Cardiac muscle cell (in vitro differentiated cells and primary cell): ENCODE results near the gene ITGAE. TPM values are rescaled to one million over a fixed set of nuclear protein-coding genes. Genes with fewer than 3 reads are reported as not detected.
"Not testable (repeated sequence)": the region's sequence is repeated elsewhere in the genome, so short reads cannot be mapped to it uniquely, and the experiment has no call there.

Experiments used
- DNase-seq, 2 donors: peaks; one replicate each; pipeline versions ENCODE4 v3.0.0 to v3.0.0-alpha.2; 2010 to 2017; ENCODE audit warnings: low read depth in 1 of 2, low spot score in 1 of 2
- H3K27ac ChIP-seq: fragments of 200-600 bp; sonication (generic); 2 replicates; pipeline ENCODE4 v1.5.1; 2016
- H3K27me3 ChIP-seq: fragments of 200-600 bp; sonication (generic); 2 replicates; pipeline ENCODE4 v1.6.0; 2016; ENCODE audit warnings: control low read depth
- H3K36me3 ChIP-seq: fragments of 200-600 bp; sonication (generic); 2 replicates; pipeline ENCODE4 v1.5.1; 2016; ENCODE audit warnings: control low read depth
- H3K4me1 ChIP-seq: fragments of 200-600 bp; sonication (generic); 2 replicates; pipeline ENCODE4 v1.8.1; 2017; ENCODE audit warnings: low read depth, mild to moderate bottlenecking, mixed run types
- H3K4me3 ChIP-seq: fragments of 200-600 bp; sonication (generic); 2 replicates; pipeline ENCODE4 v1.5.1; 2016; ENCODE audit warnings: mild to moderate bottlenecking
- H3K9me3 ChIP-seq: fragments of 200-600 bp; sonication (generic); 2 replicates; pipeline ENCODE4 v1.5.1; 2017; ENCODE audit warnings: low read depth, mild to moderate bottlenecking, control low read depth
- polyA plus RNA-seq: library from polyadenylated mRNA; unstranded; fragments of >200 nt; fragmentation: Nextera tagmentation; extraction: Ambion mirVana; gene quantifications from 2 replicates; pipeline ENCODE4 v1.2.1, GENCODE V29; 2016
- total RNA-seq: library from RNA; depleted of rRNA; stranded (reverse); fragments of >200 nt; gene quantifications from 2 replicates; pipeline ENCODE4 v1.2.3, GENCODE V29; 2016
- TF ChIP-seq, protein P1 (sequence below): IDR thresholded peaks from 2 replicates; pipeline ENCODE4 v1.5.1; 2012; ENCODE audit warnings: low read depth, mild to moderate bottlenecking, low read length

The ITGAE gene
- total and polyA plus RNA-seq, 2 experiments from 2014 or later, result 15.6 to 86.6 TPM

DNA sequence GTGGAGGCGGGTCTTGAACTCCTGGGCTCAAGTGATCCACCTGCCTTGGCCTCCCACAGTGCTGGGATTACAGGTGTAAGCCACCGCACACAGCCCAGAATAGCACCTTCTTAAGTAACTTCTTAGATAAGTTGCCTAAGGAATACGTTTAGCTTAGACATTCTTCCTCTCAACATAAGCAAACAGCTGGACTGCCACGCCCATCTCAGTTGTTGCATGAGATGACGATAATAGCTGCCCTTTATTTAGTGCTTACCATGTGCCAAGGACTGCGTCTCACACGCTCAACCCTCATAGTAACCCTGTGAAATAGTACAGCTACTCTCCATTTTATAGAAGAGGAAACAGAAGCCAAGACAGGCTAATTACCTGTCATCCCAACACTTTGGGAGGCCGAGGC, 65.5 kb downstream of the ITGAE start:
- Histone ChIP-seq H3K4me3 (no peak overlapping the region), H3K27me3 (peaks cover 5% of the 10 kb centered on the region), H3K27ac (no peak overlapping the region), H3K9me3 (no peaks in the 10 kb centered on the region), H3K36me3 (no peaks in the 10 kb centered on the region), H3K4me1 (peaks cover 4% of the 10 kb centered on the region)
- TF ChIP-seq, protein P1, sequence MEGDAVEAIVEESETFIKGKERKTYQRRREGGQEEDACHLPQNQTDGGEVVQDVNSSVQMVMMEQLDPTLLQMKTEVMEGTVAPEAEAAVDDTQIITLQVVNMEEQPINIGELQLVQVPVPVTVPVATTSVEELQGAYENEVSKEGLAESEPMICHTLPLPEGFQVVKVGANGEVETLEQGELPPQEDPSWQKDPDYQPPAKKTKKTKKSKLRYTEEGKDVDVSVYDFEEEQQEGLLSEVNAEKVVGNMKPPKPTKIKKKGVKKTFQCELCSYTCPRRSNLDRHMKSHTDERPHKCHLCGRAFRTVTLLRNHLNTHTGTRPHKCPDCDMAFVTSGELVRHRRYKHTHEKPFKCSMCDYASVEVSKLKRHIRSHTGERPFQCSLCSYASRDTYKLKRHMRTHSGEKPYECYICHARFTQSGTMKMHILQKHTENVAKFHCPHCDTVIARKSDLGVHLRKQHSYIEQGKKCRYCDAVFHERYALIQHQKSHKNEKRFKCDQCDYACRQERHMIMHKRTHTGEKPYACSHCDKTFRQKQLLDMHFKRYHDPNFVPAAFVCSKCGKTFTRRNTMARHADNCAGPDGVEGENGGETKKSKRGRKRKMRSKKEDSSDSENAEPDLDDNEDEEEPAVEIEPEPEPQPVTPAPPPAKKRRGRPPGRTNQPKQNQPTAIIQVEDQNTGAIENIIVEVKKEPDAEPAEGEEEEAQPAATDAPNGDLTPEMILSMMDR, result no peak
- no peak for DNase-seq

DNA sequence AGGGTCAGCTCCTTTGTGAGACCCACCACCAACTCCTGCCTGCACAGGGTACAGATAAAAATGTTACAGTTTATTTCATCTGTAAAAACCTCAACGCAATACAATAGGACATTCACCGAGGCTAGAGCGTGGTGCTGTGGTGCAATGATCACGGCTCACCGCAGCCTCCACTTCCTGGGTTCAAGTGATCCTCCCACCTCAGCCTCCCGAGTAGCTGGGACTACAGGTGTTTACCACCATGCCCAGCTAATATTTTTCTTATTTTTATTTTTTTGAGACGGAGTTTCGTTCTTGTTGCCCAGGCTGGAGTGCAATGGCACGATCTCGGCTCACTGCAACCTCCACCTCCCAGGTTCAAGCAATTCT, 66.1 kb downstream of the ITGAE start:
- H3K36me3 ChIP-seq, H3K9me3 ChIP-seq, DNase-seq, H3K4me1 ChIP-seq, H3K27ac ChIP-seq, H3K4me3 ChIP-seq, H3K27me3 ChIP-seq: not testable (repeated sequence)

DNA sequence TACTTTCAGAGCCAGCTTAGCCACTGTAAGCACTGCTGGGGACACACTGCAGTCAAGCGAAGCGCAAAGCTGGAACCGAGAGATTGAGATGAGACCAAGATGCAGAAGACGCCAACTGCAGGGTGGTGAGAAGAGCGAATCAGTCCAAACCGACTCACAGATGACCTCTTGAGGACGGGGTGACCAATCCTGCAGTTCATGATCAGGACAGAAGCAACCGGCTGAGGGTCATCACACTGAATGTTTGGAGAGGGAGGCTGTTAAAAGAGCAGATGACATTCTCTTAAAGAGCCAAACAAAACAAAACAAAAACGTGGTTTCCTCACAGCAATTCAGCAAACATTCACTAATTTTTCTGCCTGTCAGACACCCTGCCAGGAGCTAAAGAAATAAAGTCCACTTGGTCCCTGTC, 68.8 kb downstream of the ITGAE start:
- Histone ChIP-seq H3K27me3 (peaks cover 5% of the 10 kb centered on the region), H3K27ac (no peak overlapping the region), H3K36me3 (no peaks in the 10 kb centered on the region), H3K4me3 (no peak overlapping the region), H3K9me3 (no peaks in the 10 kb centered on the region), H3K4me1 (no peaks in the 10 kb centered on the region)
- TF ChIP-seq, protein P1, result no peak
- DNase-seq, result peak in 1 of 2 donors; percentile 38

DNA sequence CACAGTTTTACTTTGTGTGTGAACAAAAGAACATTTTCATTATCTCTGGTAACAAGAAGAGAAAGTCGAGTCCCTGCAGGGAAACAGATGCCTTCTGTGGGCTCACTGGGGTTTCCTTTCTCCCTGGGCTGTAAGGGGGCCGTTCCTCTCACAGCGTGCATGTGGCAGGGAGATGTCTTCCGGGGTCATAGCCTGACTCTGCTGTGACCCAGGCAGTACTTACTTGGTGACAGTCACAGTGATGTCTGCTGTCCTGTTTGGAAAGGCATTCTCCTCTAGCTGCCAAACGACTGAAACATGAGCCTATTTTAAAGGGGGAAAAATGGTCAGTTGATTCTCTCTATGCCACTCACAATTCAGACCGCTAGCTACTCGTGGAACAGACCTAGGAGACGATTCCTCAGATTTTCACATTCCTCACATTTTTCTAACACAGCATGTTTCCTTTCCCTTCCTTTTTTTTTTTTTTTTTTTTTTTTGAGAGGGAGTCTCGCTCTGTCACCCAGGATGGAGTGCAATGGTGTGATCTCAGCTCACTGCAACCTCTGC, 70.0 kb downstream of the ITGAE start:
- peak in 1 of 2 donors; percentile 72 for DNase-seq
- no peaks in the 10 kb centered on the region for H3K27me3 ChIP-seq
- no peak overlapping the region for H3K4me3 ChIP-seq
- H3K36me3 ChIP-seq, result no peaks in the 10 kb centered on the region
- TF ChIP-seq, protein P1, result no peak
- peak overlapping the region; percentile 64 for H3K27ac ChIP-seq
- no peaks in the 10 kb centered on the region for H3K9me3 ChIP-seq
- no peaks in the 10 kb centered on the region for H3K4me1 ChIP-seq

DNA sequence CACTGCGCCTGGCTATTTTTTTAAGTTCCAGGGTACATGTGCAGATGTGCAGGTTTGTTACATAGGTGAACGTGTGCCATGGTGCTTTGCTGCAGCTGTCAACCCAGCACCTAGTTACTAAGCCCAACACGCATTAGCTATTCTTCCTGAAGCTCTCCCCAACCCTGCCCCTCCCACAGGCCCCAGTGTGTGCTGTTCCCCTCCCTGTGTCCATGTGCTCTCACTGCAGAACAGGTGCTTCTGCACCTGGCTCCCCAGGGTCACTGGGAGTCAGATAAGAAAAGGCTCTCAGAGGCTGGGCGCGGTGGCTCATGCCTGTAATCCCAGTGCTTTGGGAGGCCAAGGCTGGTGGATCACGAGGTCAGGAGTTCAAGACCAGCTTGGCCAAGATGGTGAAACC, 71.1 kb downstream of the ITGAE start:
- Histone ChIP-seq H3K27me3 (no peaks in the 10 kb centered on the region), H3K27ac (no peak overlapping the region), H3K4me3 (no peak overlapping the region), H3K36me3 (no peaks in the 10 kb centered on the region), H3K9me3 (no peaks in the 10 kb centered on the region), H3K4me1 (no peaks in the 10 kb centered on the region)
- TF ChIP-seq, protein P1, result no peak
- no peak for DNase-seq

DNA sequence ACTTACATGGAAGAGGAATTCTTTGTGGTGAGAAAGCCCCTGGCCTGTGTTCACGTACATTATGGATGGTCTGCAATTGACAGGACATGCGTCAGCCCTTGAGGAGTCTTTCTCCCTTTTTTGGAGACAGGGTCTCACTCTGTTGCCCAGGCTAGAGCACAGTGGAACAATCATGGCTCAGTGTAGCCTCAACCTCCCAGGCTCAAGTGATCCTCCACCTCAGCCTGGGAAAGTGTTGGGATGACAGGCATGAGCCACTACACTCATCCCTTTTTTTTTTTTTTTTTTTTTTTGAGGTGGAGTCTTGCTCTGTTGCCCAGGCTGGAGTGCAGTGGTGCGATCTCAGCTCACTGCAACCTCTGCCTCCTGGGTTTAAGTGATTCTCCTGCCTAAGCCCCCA, 72.9 kb downstream of the ITGAE start:
- H3K9me3 ChIP-seq, H3K4me1 ChIP-seq, H3K27ac ChIP-seq, H3K27me3 ChIP-seq, H3K36me3 ChIP-seq, DNase-seq, H3K4me3 ChIP-seq: not testable (repeated sequence)

DNA sequence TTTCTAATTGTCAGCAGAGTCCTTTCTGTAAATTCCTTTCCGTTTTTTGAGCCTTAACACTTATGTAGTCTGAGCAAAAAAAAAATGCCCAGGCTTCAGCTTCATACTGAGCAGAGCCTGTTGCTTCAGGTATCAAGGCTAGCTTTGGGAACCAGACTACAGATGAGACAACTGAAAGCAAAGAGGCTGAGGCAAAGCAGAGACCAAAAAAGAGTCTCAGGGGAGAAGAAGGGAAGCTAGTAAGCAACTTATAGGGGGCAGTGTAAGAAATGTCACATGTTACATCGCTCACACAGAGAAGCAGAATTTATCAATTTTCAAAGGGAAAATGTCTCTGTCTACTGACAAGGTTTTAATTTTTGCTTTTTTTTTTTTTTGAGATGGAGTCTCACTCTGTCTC, 73.9 kb downstream of the ITGAE start:
- no peak for DNase-seq
- Histone ChIP-seq H3K27me3 (no peaks in the 10 kb centered on the region), H3K4me1 (peaks cover 3% of the 10 kb centered on the region), H3K36me3 (no peaks in the 10 kb centered on the region), H3K9me3 (no peaks in the 10 kb centered on the region), H3K4me3 (no peak overlapping the region), H3K27ac (no peak overlapping the region)
- TF ChIP-seq, protein P1, result no peak
